IMR-90 (cell line): Measurements from ENCODE around the gene ALKBH2. TPM values are rescaled to one million over a fixed set of nuclear protein-coding genes. Genes with fewer than 3 reads are reported as not detected.

ENCODE experiments used
- ATAC-seq: fragments of 200-7000 bp; cut with Tn5 transposase; 2 replicates; pipeline ENCODE4 v1.9.1; 2020; ENCODE audit warnings: low read depth, mild to moderate bottlenecking, moderate library complexity
- BruUV-seq: library from RNA; stranded (reverse); fragments of 400-500 nt; replicated peaks from 2 replicates; lab custom pipeline; 2021; lab: Mats Ljungman, UMichigan
- CTCF ChIA-PET: fragments of 300-600 bp; formaldehyde crosslinking; extraction: SDS; loops from one replicate; lab custom pipeline; 2021; ENCODE audit warnings: antibody characterized with exemption; lab: Yijun Ruan, JAX
- POLR2A ChIA-PET: fragments of 300-600 bp; sonication (Branson Sonifier 250); formaldehyde crosslinking; loops from one replicate; lab custom pipeline; 2022; ENCODE audit warnings: antibody characterized with exemption; ENCODE audit not compliant: unreplicated experiment; lab: Charles Lee
- DNase-seq: peaks from one replicate; pipeline ENCODE4 v3.0.0; 2013
- H2AFZ ChIP-seq: replicated peaks from 2 replicates; pipeline ENCODE3; 2013; ENCODE audit warnings: low read length, mild to moderate bottlenecking; ENCODE audit not compliant: poor library complexity
- H2AK5ac ChIP-seq: 2 replicates; pipeline ENCODE4 v1.6.1; 2013; ENCODE audit warnings: low read depth, low read length, inconsistent platforms
- H2AK9ac ChIP-seq: replicated peaks from 2 replicates; pipeline ENCODE3; 2013; ENCODE audit warnings: mild to moderate bottlenecking, low read depth, low read length, moderate library complexity; ENCODE audit not compliant: poor library complexity
- H2BK120ac ChIP-seq: 2 replicates; pipeline ENCODE4 v1.6.1; 2013; ENCODE audit warnings: low read depth, low read length, inconsistent platforms
- H2BK15ac ChIP-seq: 3 replicates; pipeline ENCODE4 v1.6.1; 2013; ENCODE audit warnings: low read depth, low read length, inconsistent platforms
- H2BK20ac ChIP-seq: 2 replicates; pipeline ENCODE4 v1.6.1; 2013; ENCODE audit warnings: low read depth, mild to moderate bottlenecking, inconsistent platforms, low read length, moderate library complexity
- H2BK5ac ChIP-seq: 2 replicates; pipeline ENCODE4 v1.6.1; 2013; ENCODE audit warnings: mild to moderate bottlenecking, low read depth, low read length, inconsistent platforms; ENCODE audit not compliant: poor library complexity, severe bottlenecking
- H3K14ac ChIP-seq: replicated peaks from 2 replicates; pipeline ENCODE4 v1.6.1; 2013; ENCODE audit warnings: low read depth, low read length, inconsistent platforms
- H3K18ac ChIP-seq: 2 replicates; pipeline ENCODE4 v1.6.1; 2013; ENCODE audit warnings: low read depth, low read length, control low read depth
- H3K23ac ChIP-seq: 2 replicates; pipeline ENCODE4 v1.6.1; 2013; ENCODE audit warnings: low read depth, low read length, inconsistent platforms
- H3K27ac ChIP-seq: 2 replicates; pipeline ENCODE4 v1.5.1; 2013; ENCODE audit warnings: mild to moderate bottlenecking, control low read depth, low read length; ENCODE audit not compliant: insufficient read depth
- H3K27me3 ChIP-seq: 2 replicates; pipeline ENCODE4 v1.6.1; 2013; ENCODE audit warnings: low read length; ENCODE audit not compliant: control insufficient read depth, insufficient read depth
- H3K36me3 ChIP-seq: 2 replicates; pipeline ENCODE4 v1.6.1; 2013; ENCODE audit warnings: low read length, mixed read lengths; ENCODE audit not compliant: control insufficient read depth, insufficient read depth
- H3K4ac ChIP-seq: 2 replicates; pipeline ENCODE4 v1.6.1; 2013; ENCODE audit warnings: low read depth, low read length, inconsistent platforms
- H3K4me1 ChIP-seq: 2 replicates; pipeline ENCODE4 v1.6.1; 2013; ENCODE audit warnings: low read length, mixed read lengths; ENCODE audit not compliant: control insufficient read depth, insufficient read depth
- H3K4me2 ChIP-seq: 2 replicates; pipeline ENCODE4 v1.6.1; 2013; ENCODE audit warnings: low read depth, mild to moderate bottlenecking, control low read depth, low read length, moderate library complexity
- H3K4me3 ChIP-seq: 2 replicates; pipeline ENCODE4 v1.5.1; 2013; ENCODE audit warnings: low read depth, mild to moderate bottlenecking, control low read depth, low read length, moderate library complexity; ENCODE audit not compliant: insufficient read depth
- H3K56ac ChIP-seq: 2 replicates; pipeline ENCODE4 v1.6.1; 2013; ENCODE audit warnings: low read length, inconsistent platforms; ENCODE audit not compliant: insufficient read depth; ENCODE audit errors: extremely low read depth
- H3K79me1 ChIP-seq, 2 experiments: 2 replicates each; pipeline ENCODE4 v1.6.1; 2013; ENCODE audit warnings: low read length in 2 of 2, inconsistent platforms in 1 of 2, low read depth in 1 of 2
- H3K9ac ChIP-seq: 2 replicates; pipeline ENCODE4 v1.6.1; 2013; ENCODE audit warnings: low read depth, low read length, control low read depth
- H3K9me1 ChIP-seq: 2 replicates; pipeline ENCODE4 v1.6.1; 2013; ENCODE audit warnings: low read length, inconsistent platforms; ENCODE audit not compliant: insufficient read depth
- H3K9me3 ChIP-seq: 2 replicates; pipeline ENCODE4 v1.6.1; 2013; ENCODE audit warnings: low read length; ENCODE audit not compliant: control insufficient read depth, insufficient read depth
- H4K20me1 ChIP-seq: 2 replicates; pipeline ENCODE4 v1.6.1; 2013; ENCODE audit warnings: low read length, inconsistent platforms; ENCODE audit not compliant: insufficient read depth
- H4K5ac ChIP-seq: 2 replicates; pipeline ENCODE4 v1.6.1; 2013; ENCODE audit warnings: mild to moderate bottlenecking, low read depth, low read length, control low read depth
- H4K8ac ChIP-seq, 2 experiments: 2 replicates each; pipeline ENCODE4 v1.6.1; 2013; ENCODE audit warnings: low read depth in 2 of 2, low read length in 2 of 2, control low read depth in 1 of 2, inconsistent platforms in 1 of 2
- H4K91ac ChIP-seq: 2 replicates; pipeline ENCODE4 v1.6.1; 2013; ENCODE audit warnings: low read depth, low read length, inconsistent platforms; ENCODE audit not compliant: insufficient read depth
- CEBPB ChIP-seq: IDR thresholded peaks from 2 replicates; pipeline ENCODE4 v1.6.1; 2012; ENCODE audit warnings: low read depth, low read length, improper control_type of control experiment
- CHD1 ChIP-seq: IDR thresholded peaks from 2 replicates; pipeline ENCODE4 v1.6.1; 2012; ENCODE audit warnings: low read depth, low read length, improper control_type of control experiment
- CTCF ChIP-seq: conservative IDR thresholded peaks from 2 replicates; pipeline ENCODE4 v1.5.1; 2012; ENCODE audit warnings: mild to moderate bottlenecking, low read depth, low read length, improper control_type of control experiment
- ELK1 ChIP-seq: fragments of 150-350 bp; IDR thresholded peaks from 2 replicates; pipeline ENCODE4 v1.6.1; 2016; ENCODE audit warnings: low read depth, mild to moderate bottlenecking, low read length, moderate library complexity, borderline replicate concordance
- FOS ChIP-seq: fragments of 150-350 bp; IDR thresholded peaks from 2 replicates; pipeline ENCODE4 v1.6.1; 2016; ENCODE audit warnings: low read depth, low read length
- MAFK ChIP-seq: IDR thresholded peaks from 2 replicates; pipeline ENCODE4 v1.6.1; 2012; ENCODE audit warnings: low read depth, low read length, improper control_type of control experiment
- MAZ ChIP-seq: IDR thresholded peaks from 2 replicates; pipeline ENCODE4 v1.6.1; 2012; ENCODE audit warnings: low read depth, mild to moderate bottlenecking, low read length, improper control_type of control experiment, moderate library complexity, borderline replicate concordance
- MXI1 ChIP-seq: IDR thresholded peaks from 2 replicates; pipeline ENCODE4 v1.6.1; 2012; ENCODE audit warnings: low read depth, mild to moderate bottlenecking, low read length, moderate library complexity, borderline replicate concordance
- RCOR1 ChIP-seq: IDR thresholded peaks from 2 replicates; pipeline ENCODE4 v1.6.1; 2012; ENCODE audit warnings: mild to moderate bottlenecking, low read length, improper control_type of control experiment; ENCODE audit not compliant: insufficient replicate concordance
- RFX5 ChIP-seq: IDR thresholded peaks from 2 replicates; pipeline ENCODE4 v1.8.0; 2012; ENCODE audit warnings: low read depth, mild to moderate bottlenecking, low read length, moderate library complexity
- SMC3 ChIP-seq: fragments of 150-350 bp; IDR thresholded peaks from 2 replicates; pipeline ENCODE4 v1.6.1; 2016; ENCODE audit warnings: low read depth, mild to moderate bottlenecking, antibody characterized with exemption, low read length, moderate library complexity
- USF2 ChIP-seq: fragments of 150-350 bp; IDR thresholded peaks from 2 replicates; pipeline ENCODE4 v1.6.1; 2017; ENCODE audit warnings: mild to moderate bottlenecking, antibody characterized with exemption, low read length, low read depth
- WGBS, 2 experiments: methylation state at CpG; one replicate each; pipeline versions ENCODE4 v1.1.5 to v1.1.7; 2013; ENCODE audit warnings: missing lambda C conversion rate in 2 of 2; ENCODE audit not compliant: insufficient read length in 1 of 2; ENCODE audit errors: extremely low coverage in 2 of 2; 5-methylcytosine and 5-hydroxymethylcytosine counted together
- dilution Hi-C: fragments of 300-500 bp; cut with HindIII; formaldehyde crosslinking; loops from one replicate; pipeline ENCODE4 v1.14.3; 2018; ENCODE audit warnings: low sequenced_read_pairs; ENCODE audit not compliant: unreplicated experiment
- in situ Hi-C: fragments of 300-500 bp; cut with MboI; formaldehyde crosslinking; loops from 3 replicates; pipeline ENCODE4 v1.14.3; 2019; ENCODE audit warnings: low sequenced_read_pairs, inconsistent platforms, mixed read lengths
- intact Hi-C: fragments of 100-400 bp; cut with micrococcal nuclease; formaldehyde crosslinking; loops from 2 replicates; pipeline ENCODE4 v1.10.0; 2022
- polyA plus RNA-seq, 3 experiments: library from polyadenylated mRNA; depleted of rRNA; stranded (reverse); fragments of >200 nt; gene quantifications; 2 replicates each; pipeline ENCODE4 v1.2.3, GENCODE V29; 2012; ENCODE audit warnings: low replicate concordance in 1 of 3
- total RNA-seq: library from RNA; depleted of rRNA; stranded (reverse); fragments of >200 nt; gene quantifications from 2 replicates; pipeline ENCODE4 v1.2.3, GENCODE V29; 2012

ALKBH2 gene
- total and polyA plus RNA-seq, 2 of the 4 experiments (the other 2 are of a cell fraction): 14.9 to 17.8 TPM

GRCh38 chr12:109139791-109140190, 46.5 kb upstream of the ALKBH2 start:
- no TSS peak for BruUV-seq
- no peaks in the 10 kb centered on the region for H3K79me1 ChIP-seq
- no peak overlapping the region for H2BK20ac ChIP-seq
- H3K56ac ChIP-seq: no peak overlapping the region
- no peak overlapping the region for H3K4ac ChIP-seq
- TF ChIP-seq USF2: no peak
- TF ChIP-seq RFX5: no peak
- no peak for TF ChIP-seq CHD1
- TF ChIP-seq FOS: no peak
- TF ChIP-seq MAFK: no peak
- TF ChIP-seq SMC3: no peak
- no peak for TF ChIP-seq MXI1
- no peak for TF ChIP-seq RCOR1
- TF ChIP-seq CTCF: no peak
- no peak for TF ChIP-seq ELK1
- no peak for TF ChIP-seq CEBPB
- no peak for TF ChIP-seq MAZ
- dilution Hi-C loops: no loop called here
- no peak overlapping the region for H2BK5ac ChIP-seq
- no peaks in the 10 kb centered on the region for H4K20me1 ChIP-seq
- no peaks in the 10 kb centered on the region for H3K9me1 ChIP-seq
- no peak overlapping the region for H2AFZ ChIP-seq
- intact Hi-C loops: no loop called here
- H3K27me3 ChIP-seq: no peaks in the 10 kb centered on the region; the same call in 1 of the 2 replicates
- ATAC-seq: no peak
- no peak overlapping the region for H4K91ac ChIP-seq
- no peak overlapping the region for H2AK9ac ChIP-seq
- no peak overlapping the region for H3K23ac ChIP-seq
- no peak overlapping the region for H3K27ac ChIP-seq
- H3K4me2 ChIP-seq: no peak overlapping the region
- H3K18ac ChIP-seq: no peak overlapping the region
- no peak overlapping the region for H3K9ac ChIP-seq
- H2BK15ac ChIP-seq: no peak overlapping the region
- H3K36me3 ChIP-seq: no peaks in the 10 kb centered on the region
- no peaks in the 10 kb centered on the region for H3K9me3 ChIP-seq
- H4K8ac ChIP-seq: no peak overlapping the region
- no peak overlapping the region for H4K5ac ChIP-seq
- H2AK5ac ChIP-seq: no peak overlapping the region
- ChIA-PET POLR2A (no interaction called here), CTCF (no interaction called here)
- H3K14ac ChIP-seq: no peak overlapping the region
- in situ Hi-C loops: no loop called here
- WGBS, 2 experiments: no CpG with 5 or more reads among the region's 7 CpGs
- H2BK120ac ChIP-seq: no peak overlapping the region
- DNase-seq: no peak
- H3K4me1 ChIP-seq: no peaks in the 10 kb centered on the region
- no peak overlapping the region for H3K4me3 ChIP-seq
